Midbrain (tissue), 1 donor: ENCODE measurements around the gene FOXD3.
"Not testable (repeated sequence)": the region's sequence is repeated elsewhere in the genome, so short reads cannot be mapped to it uniquely, and the experiment has no call there.

Source experiments
- DNase-seq: peaks from one replicate; lab custom pipeline; 2025; lab: John Stamatoyannopoulos, UW

FOXD3 gene

GRCh38 chr1:63321066-63321784, 1.1 kb upstream of the FOXD3 start:
- no peak for DNase-seq

GRCh38 chr1:63321785-63322113, 618 bp upstream of the FOXD3 start:
- DNase-seq, result no peak

DNA sequence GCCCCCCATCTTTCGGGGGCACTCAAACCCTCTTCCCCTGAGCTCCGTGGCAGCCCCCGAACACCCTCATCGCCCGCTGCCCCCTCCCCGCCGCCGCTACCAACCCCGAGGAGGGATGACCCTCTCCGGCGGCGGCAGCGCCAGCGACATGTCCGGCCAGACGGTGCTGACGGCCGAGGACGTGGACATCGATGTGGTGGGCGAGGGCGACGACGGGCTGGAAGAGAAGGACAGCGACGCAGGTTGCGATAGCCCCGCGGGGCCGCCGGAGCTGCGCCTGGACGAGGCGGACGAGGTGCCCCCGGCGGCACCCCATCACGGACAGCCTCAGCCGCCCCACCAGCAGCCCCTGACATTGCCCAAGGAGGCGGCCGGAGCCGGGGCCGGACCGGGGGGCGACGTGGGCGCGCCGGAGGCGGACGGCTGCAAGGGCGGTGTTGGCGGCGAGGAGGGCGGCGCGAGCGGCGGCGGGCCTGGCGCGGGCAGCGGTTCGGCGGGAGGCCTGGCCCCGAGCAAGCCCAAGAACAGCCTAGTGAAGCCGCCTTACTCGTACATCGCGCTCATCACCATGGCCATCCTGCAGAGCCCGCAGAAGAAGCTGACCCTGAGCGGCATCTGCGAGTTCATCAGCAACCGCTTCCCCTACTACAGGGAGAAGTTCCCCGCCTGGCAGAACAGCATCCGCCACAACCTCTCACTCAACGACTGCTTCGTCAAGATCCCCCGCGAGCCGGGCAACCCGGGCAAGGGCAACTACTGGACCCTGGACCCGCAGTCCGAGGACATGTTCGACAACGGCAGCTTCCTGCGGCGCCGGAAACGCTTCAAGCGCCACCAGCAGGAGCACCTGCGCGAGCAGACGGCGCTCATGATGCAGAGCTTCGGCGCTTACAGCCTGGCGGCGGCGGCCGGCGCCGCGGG, 837 bp downstream of the FOXD3 start:
- no peak for DNase-seq

GRCh38 chr1:63323865-63324778, 1.8 kb downstream of the FOXD3 start:
- DNase-seq, result no peak

DNA sequence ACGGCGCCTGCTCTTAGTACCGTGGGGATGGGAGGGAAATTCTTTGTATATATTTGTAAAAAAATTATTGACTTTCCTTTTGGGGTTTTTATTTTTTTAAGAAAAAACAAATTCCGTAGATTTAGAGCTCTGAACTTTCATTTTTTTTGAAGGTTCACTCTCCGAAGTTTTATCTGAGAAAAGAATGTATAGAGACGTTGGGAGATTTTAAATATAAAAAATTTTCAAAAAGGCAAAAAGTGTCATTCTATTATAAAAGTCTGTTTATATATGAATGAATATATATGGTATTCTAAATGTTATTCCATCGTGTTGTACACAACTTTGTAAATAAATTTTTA, 2.4 kb downstream of the FOXD3 start:
- no peak for DNase-seq

DNA sequence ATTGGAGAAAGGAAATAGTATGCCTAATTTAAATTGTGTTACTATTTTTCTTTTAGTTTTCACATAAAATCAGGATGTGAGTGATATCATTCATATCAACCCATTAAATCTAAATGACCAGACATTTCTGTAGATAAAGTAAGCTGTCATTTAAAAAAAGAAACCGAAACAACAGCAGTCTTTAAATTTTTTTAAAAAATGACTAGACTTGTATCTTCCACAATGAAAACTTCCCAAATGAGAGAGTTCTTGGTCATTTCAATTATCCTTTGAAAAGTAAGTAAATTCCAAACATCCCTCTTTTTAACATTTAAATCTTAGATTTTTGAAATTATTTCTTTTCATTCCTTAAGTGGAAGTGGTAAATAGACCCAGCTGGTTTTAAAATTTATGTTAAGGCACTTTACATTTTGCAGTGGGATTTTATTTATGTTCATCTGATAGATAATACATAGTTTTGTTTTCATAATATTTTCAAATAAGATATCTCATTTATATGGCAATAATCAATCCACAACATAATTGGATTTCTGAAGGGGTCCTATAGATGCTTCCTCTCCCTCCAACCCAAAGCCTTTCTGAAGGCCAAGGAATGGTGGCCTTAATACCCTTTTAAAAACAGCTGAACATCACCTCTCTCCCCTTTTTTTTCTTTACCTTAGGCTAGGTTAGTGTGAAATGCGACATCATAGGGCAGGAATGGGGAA, 3.1 kb downstream of the FOXD3 start:
- DNase-seq, result no peak

GRCh38 chr1:63326106-63326472, 3.7 kb downstream of the FOXD3 start:
- DNase-seq, result no peak

GRCh38 chr1:63326473-63327380, 4.4 kb downstream of the FOXD3 start:
- no peak for DNase-seq

GRCh38 chr1:63327417-63328054, 5.2 kb downstream of the FOXD3 start:
- DNase-seq, result peak; percentile 9

GRCh38 chr1:63328122-63328521, 5.8 kb downstream of the FOXD3 start:
- no peak for DNase-seq

- DNase-seq, result no peak
These were observed 6.4 kb downstream of the FOXD3 start for GRCh38 chr1:63328781-63329180.

DNA sequence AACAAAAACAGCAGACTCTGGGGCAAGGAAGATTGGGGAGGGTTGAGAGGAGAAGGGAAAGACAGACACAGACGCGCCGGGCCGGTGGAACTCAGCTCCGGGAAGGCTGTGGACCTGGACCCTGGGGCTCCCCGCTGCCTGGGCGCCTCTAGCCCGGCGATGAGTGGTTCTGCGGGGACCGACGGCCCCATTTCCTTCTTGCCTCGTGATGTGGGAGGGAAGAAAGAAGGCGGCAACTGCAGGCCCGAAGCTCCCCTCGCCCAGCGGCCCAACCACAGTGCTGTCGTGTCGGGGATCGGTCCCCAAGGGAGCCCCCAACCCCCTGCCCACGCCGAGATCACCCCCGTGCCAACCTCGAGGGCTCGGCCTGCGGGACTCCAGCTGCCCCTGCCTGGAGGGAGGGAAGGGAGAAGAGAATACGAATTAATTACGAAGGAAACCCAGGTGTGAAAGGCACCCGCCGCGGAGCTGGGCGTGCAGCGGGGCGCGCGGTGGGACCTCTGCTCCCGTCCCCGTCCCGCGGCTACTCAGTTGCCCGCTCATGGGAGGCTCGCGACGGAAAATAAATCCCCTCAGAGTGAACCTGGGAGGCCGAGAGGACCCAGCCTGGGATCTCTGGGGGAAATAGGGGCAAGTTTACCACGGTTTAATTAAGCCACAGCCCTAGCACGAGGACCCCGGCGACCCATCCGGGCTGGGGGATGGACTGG, 7.4 kb downstream of the FOXD3 start:
- DNase-seq, result no peak

DNA sequence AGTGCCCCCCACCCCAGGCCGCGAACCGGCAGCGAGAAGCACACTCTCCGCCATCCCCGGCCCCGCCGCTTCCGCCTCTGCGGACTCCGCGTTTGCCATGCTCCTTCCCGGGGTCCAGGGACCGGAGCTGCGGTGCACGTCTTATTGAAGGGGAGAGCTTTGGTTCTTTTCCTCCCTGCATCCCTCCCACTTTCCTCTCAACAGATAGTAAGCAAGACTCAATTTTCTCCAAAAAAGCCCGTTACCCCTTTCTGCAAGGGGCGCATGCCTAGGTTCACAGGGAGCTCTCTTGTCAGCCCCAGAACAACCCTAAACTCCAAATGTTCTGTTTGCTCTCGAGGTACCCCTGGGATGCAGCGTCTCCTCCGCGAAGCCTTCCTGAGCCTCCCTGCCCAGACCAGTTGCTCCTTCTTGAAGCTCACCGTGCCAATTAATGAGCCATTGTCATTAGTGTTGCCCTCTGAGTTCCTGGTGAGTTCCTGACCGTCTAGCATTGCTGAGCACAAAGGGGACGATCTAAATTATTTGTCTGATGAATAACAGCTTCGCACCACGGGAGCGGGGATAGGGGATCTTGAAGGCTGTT, 8.1 kb downstream of the FOXD3 start:
- DNase-seq, result no peak

- DNase-seq, result no peak
These were observed 20.0 kb downstream of the FOXD3 start for GRCh38 chr1:63342402-63342801.

- DNase-seq, result no peak
These were observed 21.6 kb downstream of the FOXD3 start for GRCh38 chr1:63343922-63344321.

- DNase-seq, result no peak
These were observed 28.0 kb downstream of the FOXD3 start for GRCh38 chr1:63350320-63350719.

DNA sequence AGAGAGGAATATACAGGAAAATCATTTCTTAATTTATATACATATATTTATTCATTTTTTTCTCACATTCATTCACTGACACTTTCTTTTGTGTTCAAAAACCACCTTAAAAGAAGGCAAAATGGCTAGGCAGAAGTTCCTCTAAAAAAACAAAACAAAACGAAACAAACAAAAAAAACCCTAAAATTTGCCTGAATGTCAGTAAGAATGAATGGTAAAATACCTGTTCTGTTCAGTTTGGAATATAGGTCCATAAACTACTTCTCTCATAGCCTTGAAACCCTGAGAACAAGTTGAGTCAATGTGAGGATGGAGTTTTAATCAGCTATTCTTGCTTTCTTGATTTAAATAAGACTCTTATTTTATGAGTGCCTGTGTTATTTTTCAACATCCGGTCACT, 30.4 kb downstream of the FOXD3 start:
- DNase-seq, result no peak

- DNase-seq, result not testable (repeated sequence)
These were observed 33.9 kb downstream of the FOXD3 start for GRCh38 chr1:63356234-63356633.

DNA sequence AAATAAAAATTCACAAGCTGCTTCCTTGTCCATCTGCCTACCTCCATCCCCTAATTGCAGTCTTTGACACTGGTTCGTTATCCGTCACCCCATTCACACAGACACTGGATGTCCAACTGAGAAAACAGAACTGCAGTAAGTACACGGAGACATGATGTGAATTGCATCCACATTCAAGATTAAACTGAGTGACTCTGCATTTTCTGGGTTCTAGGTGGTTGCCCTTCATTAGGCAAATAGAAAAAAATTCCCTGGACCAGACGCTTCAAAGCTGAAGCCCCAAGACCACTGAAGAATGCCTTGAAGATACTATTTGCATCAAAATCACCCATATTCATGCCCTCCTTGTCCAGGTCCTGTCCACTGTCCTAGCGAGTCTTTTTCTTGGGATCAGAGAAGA, 37.2 kb downstream of the FOXD3 start:
- no peak for DNase-seq
